SK-N-SH treated with all-trans-retinoic acid at 6 μM for 48 hours (cell line): ENCODE measurements around the gene GRK3.

ENCODE experiments used
- ARNTL ChIP-seq: fragments of 450-650 bp; formaldehyde crosslinking; IDR thresholded peaks from 2 replicates; pipeline ENCODE4 v1.5.0; 2020; ENCODE audit warnings: low read depth, mild to moderate bottlenecking, moderate library complexity, borderline replicate concordance
- ISL1 ChIP-seq: fragments of 250-450 bp; sonication (Bioruptor Pico); IDR thresholded peaks from 2 replicates; pipeline ENCODE4 v2.1.2; 2022; ENCODE audit warnings: mild to moderate bottlenecking, moderate library complexity
- OSR1 ChIP-seq: fragments of 250-450 bp; sonication (Bioruptor Pico); IDR thresholded peaks from 2 replicates; pipeline ENCODE4 v1.8.0; 2022; ENCODE audit warnings: moderate library complexity, mild to moderate bottlenecking, inconsistent platforms
- PATZ1 ChIP-seq: fragments of 250-450 bp; sonication (Bioruptor Pico); IDR thresholded peaks from 2 replicates; pipeline ENCODE4 v1.8.0; 2020; ENCODE audit warnings: mild to moderate bottlenecking, moderate library complexity, borderline replicate concordance
- PPARA ChIP-seq: fragments of 250-450 bp; sonication (Bioruptor Pico); IDR thresholded peaks from 2 replicates; pipeline ENCODE4 v1.5.0; 2020; ENCODE audit warnings: mild to moderate bottlenecking, borderline replicate concordance
- SNAI2 ChIP-seq: fragments of 250-450 bp; sonication (Bioruptor Pico); IDR thresholded peaks from 2 replicates; pipeline ENCODE4 v1.5.0; 2020; ENCODE audit warnings: mild to moderate bottlenecking, moderate library complexity
- ZFP3 ChIP-seq: fragments of 250-450 bp; sonication (Bioruptor Pico); IDR thresholded peaks from 2 replicates; pipeline ENCODE4 v1.5.0; 2020; ENCODE audit warnings: mild to moderate bottlenecking, moderate library complexity
- ZNF565 ChIP-seq: fragments of 450-650 bp; formaldehyde crosslinking; conservative IDR thresholded peaks from 2 replicates; pipeline ENCODE4 v1.5.0; 2020; ENCODE audit warnings: low read depth, mild to moderate bottlenecking, moderate library complexity
- TF ChIP-seq, protein P1 (sequence below): fragments of 250-450 bp; sonication (Bioruptor Pico); IDR thresholded peaks from 2 replicates; pipeline ENCODE4 v1.5.1; 2021; ENCODE audit warnings: mild to moderate bottlenecking, moderate library complexity

DNA sequence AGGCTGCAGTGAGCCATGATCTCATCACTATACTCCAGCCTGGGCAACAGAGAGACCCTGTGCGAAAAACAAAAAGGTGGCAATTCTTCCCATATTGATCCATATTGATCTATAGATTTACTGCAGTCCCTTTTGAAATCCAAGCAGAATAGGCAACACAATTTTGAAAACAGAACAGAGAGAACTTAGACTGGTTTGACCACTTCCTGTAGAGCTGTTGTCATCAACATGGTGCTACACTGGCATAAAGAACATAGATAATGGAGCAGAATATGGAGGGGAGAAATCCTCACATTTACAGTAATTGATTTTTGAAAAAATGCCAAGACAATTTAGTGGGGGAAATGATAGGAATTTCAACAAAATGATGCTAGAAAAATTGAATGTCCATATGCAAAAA is 34.1 kb downstream of the GRK3 start:
- no peak for TF ChIP-seq SNAI2 (CRISPR knock-in tag)
- TF ChIP-seq ARNTL (CRISPR knock-in tag) = no peak
- no peak for TF ChIP-seq PATZ1 (CRISPR knock-in tag)
- TF ChIP-seq PPARA (CRISPR knock-in tag) = no peak
- no peak for TF ChIP-seq OSR1 (CRISPR knock-in tag)
- TF ChIP-seq ISL1 (CRISPR knock-in tag) = no peak
- no peak for TF ChIP-seq ZFP3 (CRISPR knock-in tag)
- no peak for TF ChIP-seq ZNF565
- TF ChIP-seq, protein P1, sequence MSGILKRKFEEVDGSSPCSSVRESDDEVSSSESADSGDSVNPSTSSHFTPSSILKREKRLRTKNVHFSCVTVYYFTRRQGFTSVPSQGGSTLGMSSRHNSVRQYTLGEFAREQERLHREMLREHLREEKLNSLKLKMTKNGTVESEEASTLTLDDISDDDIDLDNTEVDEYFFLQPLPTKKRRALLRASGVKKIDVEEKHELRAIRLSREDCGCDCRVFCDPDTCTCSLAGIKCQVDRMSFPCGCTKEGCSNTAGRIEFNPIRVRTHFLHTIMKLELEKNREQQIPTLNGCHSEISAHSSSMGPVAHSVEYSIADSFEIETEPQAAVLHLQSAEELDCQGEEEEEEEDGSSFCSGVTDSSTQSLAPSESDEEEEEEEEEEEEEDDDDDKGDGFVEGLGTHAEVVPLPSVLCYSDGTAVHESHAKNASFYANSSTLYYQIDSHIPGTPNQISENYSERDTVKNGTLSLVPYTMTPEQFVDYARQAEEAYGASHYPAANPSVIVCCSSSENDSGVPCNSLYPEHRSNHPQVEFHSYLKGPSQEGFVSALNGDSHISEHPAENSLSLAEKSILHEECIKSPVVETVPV = no peak
